OCI-LY3 (cell line): ENCODE results near the gene FOXE1.

ENCODE experiments used
- H2AFZ ChIP-seq: fragments of 200-600, 300-600 bp; shearing (Covaris generic); 2 replicates; pipeline ENCODE4 v1.6.0; 2014; ENCODE audit warnings: antibody characterized with exemption, low read depth, low read length
- H3K27ac ChIP-seq: fragments of 200-600, 300-600 bp; sonication (generic); 2 replicates; pipeline ENCODE4 v1.5.1; 2014; ENCODE audit warnings: mild to moderate bottlenecking, low read length, moderate library complexity, mixed read lengths
- H3K27me3 ChIP-seq: fragments of 200-600, 300-600 bp; sonication (generic); 2 replicates; pipeline ENCODE4 v1.6.1; 2014; ENCODE audit warnings: low read depth, low read length, mixed read lengths
- H3K36me3 ChIP-seq: fragments of 200-600, 300-600 bp; sonication (generic); replicated peaks from 2 replicates; pipeline ENCODE3; 2014; ENCODE audit warnings: low read depth, low read length, mixed read lengths
- H3K4me1 ChIP-seq: fragments of 300-600, 200-600 bp; sonication (generic); 2 replicates; pipeline ENCODE4 v1.6.1; 2014; ENCODE audit warnings: low read length, mixed read lengths
- H3K4me2 ChIP-seq: fragments of 200-600, 300-600 bp; sonication (generic); 2 replicates; pipeline ENCODE4 v1.6.1; 2014; ENCODE audit warnings: low read length, mixed read lengths
- H3K4me3 ChIP-seq: fragments of 300-600, 200-600 bp; sonication (generic); 2 replicates; pipeline ENCODE4 v1.5.1; 2014; ENCODE audit warnings: antibody characterized with exemption, mild to moderate bottlenecking, low read length, moderate library complexity
- H3K79me2 ChIP-seq: fragments of 300-600, 200-600 bp; shearing (Covaris generic); 2 replicates; pipeline ENCODE4 v1.6.1; 2014; ENCODE audit warnings: mild to moderate bottlenecking, low read length, mixed read lengths
- H3K9ac ChIP-seq: fragments of 300-600, 200-600 bp; shearing (Covaris generic); 2 replicates; pipeline ENCODE4 v1.6.0; 2014; ENCODE audit warnings: mild to moderate bottlenecking, low read length, moderate library complexity
- H3K9me3 ChIP-seq: fragments of 200-600, 300-600 bp; shearing (Covaris generic); 2 replicates; pipeline ENCODE4 v1.6.1; 2014; ENCODE audit warnings: low read length, mixed read lengths; ENCODE audit not compliant: insufficient read depth
- H4K20me1 ChIP-seq: fragments of 200-600, 300-600 bp; sonication (generic); 2 replicates; pipeline ENCODE4 v1.6.1; 2016; ENCODE audit warnings: low read length, mixed read lengths; ENCODE audit not compliant: insufficient read depth
- EZH2phosphoT487 ChIP-seq: fragments of 200-600 bp; shearing (Covaris generic); IDR thresholded peaks from 2 replicates; pipeline ENCODE4 v1.6.1; 2018; ENCODE audit warnings: antibody characterized with exemption, mixed run types, low read depth
- TF ChIP-seq, protein P1 (sequence below): fragments of 200-600, 300-600 bp; sonication (generic); IDR thresholded peaks from 2 replicates; pipeline ENCODE4 v1.5.1; 2014; ENCODE audit warnings: antibody characterized with exemption, low read length, low read depth

The FOXE1 gene

DNA sequence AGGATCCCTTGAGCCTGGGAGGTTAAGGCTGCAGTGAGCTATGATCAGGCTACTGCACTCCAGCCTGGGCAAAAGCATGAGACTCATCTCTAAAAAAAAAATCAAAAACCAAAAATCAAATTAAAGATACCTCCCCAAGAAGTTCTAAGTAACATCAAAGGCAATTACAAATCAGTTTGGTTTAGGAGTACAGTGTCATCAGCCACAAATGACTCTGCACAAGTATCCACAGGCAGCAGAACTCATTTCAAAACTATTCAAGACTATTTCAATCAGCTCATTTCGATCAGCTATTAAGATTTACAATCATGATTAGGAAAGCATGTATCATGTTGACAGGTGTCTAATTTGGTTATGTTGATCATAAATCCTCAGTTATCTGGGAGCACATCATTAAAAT lies 50.2 kb downstream of the FOXE1 start:
- no peak for TF ChIP-seq EZH2phosphoT487
- TF ChIP-seq, protein P1, sequence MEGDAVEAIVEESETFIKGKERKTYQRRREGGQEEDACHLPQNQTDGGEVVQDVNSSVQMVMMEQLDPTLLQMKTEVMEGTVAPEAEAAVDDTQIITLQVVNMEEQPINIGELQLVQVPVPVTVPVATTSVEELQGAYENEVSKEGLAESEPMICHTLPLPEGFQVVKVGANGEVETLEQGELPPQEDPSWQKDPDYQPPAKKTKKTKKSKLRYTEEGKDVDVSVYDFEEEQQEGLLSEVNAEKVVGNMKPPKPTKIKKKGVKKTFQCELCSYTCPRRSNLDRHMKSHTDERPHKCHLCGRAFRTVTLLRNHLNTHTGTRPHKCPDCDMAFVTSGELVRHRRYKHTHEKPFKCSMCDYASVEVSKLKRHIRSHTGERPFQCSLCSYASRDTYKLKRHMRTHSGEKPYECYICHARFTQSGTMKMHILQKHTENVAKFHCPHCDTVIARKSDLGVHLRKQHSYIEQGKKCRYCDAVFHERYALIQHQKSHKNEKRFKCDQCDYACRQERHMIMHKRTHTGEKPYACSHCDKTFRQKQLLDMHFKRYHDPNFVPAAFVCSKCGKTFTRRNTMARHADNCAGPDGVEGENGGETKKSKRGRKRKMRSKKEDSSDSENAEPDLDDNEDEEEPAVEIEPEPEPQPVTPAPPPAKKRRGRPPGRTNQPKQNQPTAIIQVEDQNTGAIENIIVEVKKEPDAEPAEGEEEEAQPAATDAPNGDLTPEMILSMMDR: no peak
- Histone ChIP-seq H2AFZ (no peak overlapping the region), H3K4me2 (no peak overlapping the region), H3K79me2 (0 out of 2 replicates have a peak, but pooled peaks cover 2% of the 10 kb centered on the region), H3K4me1 (no peaks in the 10 kb centered on the region), H3K27ac (no peak overlapping the region), H3K27me3 (no peaks in the 10 kb centered on the region), H3K9ac (no peak overlapping the region), H4K20me1 (no peaks in the 10 kb centered on the region), H3K9me3 (no peaks in the 10 kb centered on the region), H3K4me3 (no peak overlapping the region), H3K36me3 (peaks cover 3% of the 10 kb centered on the region)

DNA sequence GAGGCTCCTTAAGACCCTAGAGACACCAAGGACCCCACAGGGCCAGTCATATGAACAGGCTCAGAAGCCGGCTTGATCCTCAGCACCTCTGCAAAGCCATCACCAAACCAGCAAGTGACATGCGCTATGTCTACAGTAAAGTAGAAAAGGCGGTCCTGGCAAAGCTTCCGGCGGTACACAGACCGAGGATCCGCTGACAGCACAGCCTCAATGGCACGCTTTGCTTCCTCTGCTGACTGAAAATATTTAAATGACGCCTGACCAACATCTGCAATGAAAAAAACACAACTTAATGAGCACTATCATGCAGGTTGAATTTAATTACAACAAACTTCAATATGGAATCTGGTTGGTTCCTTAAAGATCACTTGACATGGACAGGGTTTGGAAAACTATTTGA lies 51.7 kb downstream of the FOXE1 start:
- Histone ChIP-seq H4K20me1 (no peaks in the 10 kb centered on the region), H2AFZ (no peak overlapping the region), H3K9ac (no peak overlapping the region), H3K4me3 (no peak overlapping the region), H3K27ac (no peak overlapping the region), H3K27me3 (no peaks in the 10 kb centered on the region), H3K4me1 (no peaks in the 10 kb centered on the region), H3K9me3 (no peaks in the 10 kb centered on the region), H3K36me3 (peaks cover 3% of the 10 kb centered on the region), H3K4me2 (no peak overlapping the region), H3K79me2 (0 out of 2 replicates have a peak, but pooled peaks cover 2% of the 10 kb centered on the region)
- no peak for TF ChIP-seq EZH2phosphoT487
- TF ChIP-seq, protein P1: no peak

DNA sequence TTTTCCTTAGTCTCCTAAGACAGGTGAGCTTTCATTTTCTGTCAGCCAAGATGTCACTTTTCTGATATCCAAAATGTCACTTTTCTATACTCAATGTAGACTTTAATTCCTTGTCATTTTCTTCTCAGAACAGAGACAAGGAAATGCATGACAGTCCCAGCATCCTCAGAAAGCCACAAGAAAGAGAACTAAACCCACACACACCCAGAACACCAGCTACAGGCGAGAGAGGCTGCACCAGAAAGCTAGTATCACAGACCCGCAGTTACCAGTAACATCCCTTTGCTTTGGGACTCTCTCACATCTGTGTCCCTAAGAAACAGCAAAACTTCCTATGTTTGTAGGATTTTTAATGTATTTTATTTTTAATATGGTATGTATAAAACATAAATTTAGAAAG lies 52.2 kb downstream of the FOXE1 start:
- H3K27ac ChIP-seq: no peak overlapping the region
- 0 out of 2 replicates have a peak, but pooled peaks cover 2% of the 10 kb centered on the region for H3K79me2 ChIP-seq
- no peak overlapping the region for H3K9ac ChIP-seq
- H3K9me3 ChIP-seq: no peaks in the 10 kb centered on the region
- no peak overlapping the region for H3K4me2 ChIP-seq
- H4K20me1 ChIP-seq: no peaks in the 10 kb centered on the region
- H3K4me1 ChIP-seq: no peaks in the 10 kb centered on the region
- no peaks in the 10 kb centered on the region for H3K27me3 ChIP-seq
- H2AFZ ChIP-seq: no peak overlapping the region
- H3K36me3 ChIP-seq: peaks cover 3% of the 10 kb centered on the region
- H3K4me3 ChIP-seq: no peak overlapping the region
- no peak for TF ChIP-seq EZH2phosphoT487
- TF ChIP-seq, protein P1: no peak
